H9 (cell line): ENCODE data around the gene KCNIP3. TPM values are rescaled to one million over a fixed set of nuclear protein-coding genes. Genes with fewer than 3 reads are reported as not detected.
A peak's percentile ranks its signal among the peaks of the same experiment; 100 is the strongest.
"Not testable (repeated sequence)": the region's sequence is repeated elsewhere in the genome, so short reads cannot be mapped to it uniquely, and the experiment has no call there.

ENCODE experiments used
- DNase-seq: peaks from one replicate; pipeline ENCODE4 v3.0.0-alpha.2; 2017
- H2AFZ ChIP-seq: one replicate; pipeline ENCODE4 v1.6.1; 2013; ENCODE audit warnings: mild to moderate bottlenecking, low read length, control low read depth, moderate library complexity
- H2AK5ac ChIP-seq: 2 replicates; pipeline ENCODE4 v1.6.1; 2013; ENCODE audit warnings: low read length, control low read depth, mixed read lengths; ENCODE audit not compliant: insufficient read length
- H2BK120ac ChIP-seq: one replicate; pipeline ENCODE4 v1.6.1; 2013; ENCODE audit warnings: low read depth, mild to moderate bottlenecking, low read length, control low read depth, inconsistent platforms; ENCODE audit not compliant: poor library complexity, severe bottlenecking
- H2BK12ac ChIP-seq: 2 replicates; pipeline ENCODE4 v1.6.1; 2013; ENCODE audit warnings: low read length, control low read depth, mixed read lengths, low read depth; ENCODE audit not compliant: insufficient read length
- H2BK15ac ChIP-seq: 2 replicates; pipeline ENCODE4 v1.6.1; 2013; ENCODE audit warnings: low read depth, low read length, control low read depth
- H2BK20ac ChIP-seq: one replicate; pipeline ENCODE4 v1.6.1; 2013; ENCODE audit warnings: low read depth, mild to moderate bottlenecking, low read length, control low read depth, inconsistent platforms; ENCODE audit not compliant: poor library complexity, severe bottlenecking
- H2BK5ac ChIP-seq: 2 replicates; pipeline ENCODE4 v1.6.1; 2013; ENCODE audit warnings: low read length, control low read depth, mixed read lengths; ENCODE audit not compliant: insufficient read length
- H3K14ac ChIP-seq: 2 replicates; pipeline ENCODE4 v1.6.1; 2013; ENCODE audit warnings: low read length, control low read depth; ENCODE audit not compliant: insufficient read depth
- H3K18ac ChIP-seq: 2 replicates; pipeline ENCODE4 v1.6.1; 2013; ENCODE audit warnings: low read depth, mild to moderate bottlenecking, mixed read lengths, low read length, control low read depth; ENCODE audit not compliant: insufficient read length
- H3K23ac ChIP-seq: 2 replicates; pipeline ENCODE4 v1.6.1; 2013; ENCODE audit warnings: low read length, control low read depth, mixed read lengths, low read depth; ENCODE audit not compliant: insufficient read length
- H3K23me2 ChIP-seq: 2 replicates; pipeline ENCODE4 v1.6.1; 2013; ENCODE audit warnings: low read depth, mild to moderate bottlenecking, mixed read lengths, low read length, control low read depth; ENCODE audit not compliant: insufficient read length, poor library complexity, severe bottlenecking
- H3K27ac ChIP-seq: 2 replicates; pipeline ENCODE4 v1.5.1; 2013; ENCODE audit warnings: low read length, control low read depth, mixed read lengths, low read depth; ENCODE audit not compliant: insufficient read length
- H3K27me3 ChIP-seq: 2 replicates; pipeline ENCODE4 v1.6.1; 2013; ENCODE audit warnings: low read length, control low read depth, inconsistent platforms; ENCODE audit not compliant: insufficient read depth
- H3K4ac ChIP-seq: 2 replicates; pipeline ENCODE4 v1.6.1; 2013; ENCODE audit warnings: low read depth, mild to moderate bottlenecking, control low read depth, inconsistent platforms, low read length, moderate library complexity
- H3K4me1 ChIP-seq: 2 replicates; pipeline ENCODE4 v1.6.1; 2013; ENCODE audit warnings: low read length, control low read depth, inconsistent platforms; ENCODE audit not compliant: insufficient read depth
- H3K4me2 ChIP-seq: 2 replicates; pipeline ENCODE4 v1.6.1; 2013; ENCODE audit warnings: low read length, control low read depth, mixed read lengths; ENCODE audit not compliant: insufficient read length, insufficient read depth
- H3K56ac ChIP-seq: 2 replicates; pipeline ENCODE4 v1.6.1; 2013; ENCODE audit warnings: low read depth, mild to moderate bottlenecking, mixed read lengths, low read length, control low read depth; ENCODE audit not compliant: insufficient read length
- H3K79me1 ChIP-seq: 2 replicates; pipeline ENCODE4 v1.6.1; 2013; ENCODE audit warnings: low read depth, mild to moderate bottlenecking, moderate library complexity, low read length, control low read depth, inconsistent platforms; ENCODE audit not compliant: insufficient read depth, poor library complexity, severe bottlenecking
- H3K79me2 ChIP-seq: 2 replicates; pipeline ENCODE4 v1.6.1; 2013; ENCODE audit warnings: low read length, control low read depth, inconsistent platforms; ENCODE audit not compliant: insufficient read depth
- H3K9ac ChIP-seq: 2 replicates; pipeline ENCODE4 v1.6.1; 2013; ENCODE audit warnings: low read length, control low read depth, mixed read lengths; ENCODE audit not compliant: insufficient read length; ENCODE audit errors: extremely low read depth
- H3K9me3 ChIP-seq: one replicate; pipeline ENCODE4 v1.6.1; 2013; ENCODE audit warnings: low read depth, low read length, inconsistent platforms; ENCODE audit not compliant: control insufficient read depth
- H3T11ph ChIP-seq: one replicate; pipeline ENCODE4 v1.6.1; 2013; ENCODE audit warnings: mild to moderate bottlenecking, low read length, control low read depth, inconsistent platforms
- H4K20me1 ChIP-seq: one replicate; pipeline ENCODE4 v1.6.1; 2013; ENCODE audit not compliant: control insufficient read depth, insufficient read length, insufficient read depth
- H4K5ac ChIP-seq: 2 replicates; pipeline ENCODE4 v1.6.1; 2013; ENCODE audit warnings: low read depth, mild to moderate bottlenecking, mixed read lengths, low read length, control low read depth; ENCODE audit not compliant: insufficient read length
- H4K8ac ChIP-seq: replicated peaks from 2 replicates; pipeline ENCODE4 v1.6.1; 2013; ENCODE audit warnings: low read length, control low read depth, mixed read lengths, low read depth; ENCODE audit not compliant: insufficient read length
- H4K91ac ChIP-seq: 2 replicates; pipeline ENCODE4 v1.6.1; 2013; ENCODE audit warnings: low read depth, mild to moderate bottlenecking, moderate library complexity, mixed read lengths, low read length, control low read depth; ENCODE audit not compliant: insufficient read length
- H3K27ac Mint-ChIP-seq, 3 experiments: 2 replicates in 2 of 3; 3 replicates in 1 of 3; pipeline ENCODE4 v1.8.0; 2020 to 2021; ENCODE audit warnings: mixed read lengths in 3 of 3, mild to moderate bottlenecking in 1 of 3, moderate library complexity in 1 of 3
- H3K27me3 Mint-ChIP-seq: 2 replicates; pipeline ENCODE4 v1.8.0; 2021; ENCODE audit warnings: low read depth, mild to moderate bottlenecking, moderate library complexity, mixed read lengths
- H3K36me3 Mint-ChIP-seq, 3 experiments: 2 replicates in 2 of 3; 3 replicates in 1 of 3; pipeline ENCODE4 v1.8.0; 2020 to 2021; ENCODE audit warnings: low read depth in 3 of 3, mixed read lengths in 3 of 3; ENCODE audit not compliant: insufficient read depth in 1 of 3
- H3K4me1 Mint-ChIP-seq, 2 experiments: 2 replicates each; pipeline ENCODE4 v1.8.0; 2020; ENCODE audit warnings: mixed read lengths in 2 of 2
- H3K4me3 Mint-ChIP-seq, 2 experiments: 2 replicates in 1 of 2; 3 replicates in 1 of 2; pipeline ENCODE4 v1.8.0; 2020 to 2021; ENCODE audit warnings: mild to moderate bottlenecking in 2 of 2, mixed read lengths in 2 of 2, moderate library complexity in 1 of 2
- H3K9me3 Mint-ChIP-seq, 2 experiments: 2 replicates in 1 of 2; 3 replicates in 1 of 2; pipeline ENCODE4 v1.8.0; 2020; ENCODE audit warnings: mild to moderate bottlenecking in 2 of 2, mixed read lengths in 2 of 2, moderate library complexity in 1 of 2
- CTCF ChIP-seq: fragments of 200-600 bp; sonication (generic); conservative IDR thresholded peaks from 3 replicates; pipeline ENCODE4 v1.8.0; 2021; ENCODE audit warnings: antibody characterized with exemption, mild to moderate bottlenecking
- WGBS: extraction: QIAGEN DNeasy Blood & Tissue Kit; methylation state at CpG from one replicate; pipeline ENCODE4 v1.1.7; 2013; ENCODE audit warnings: missing lambda C conversion rate, low lambda C conversion rate, mixed read lengths; ENCODE audit not compliant: insufficient read length; ENCODE audit errors: extremely low coverage; 5-methylcytosine and 5-hydroxymethylcytosine counted together
- total RNA-seq: library from RNA; stranded (reverse); gene quantifications from 2 replicates; pipeline ENCODE4 v1.2.1, GENCODE V29; 2021

KCNIP3 gene
- total RNA-seq, 1 experiment from 2014 or later: 1.5 TPM

- no peak for TF ChIP-seq CTCF
- no peak for DNase-seq
Measured at GRCh38 chr2:95401480-95401879, 104.3 kb downstream of the KCNIP3 start.

GRCh38 chr2:95402004-95402369 lies 104.8 kb downstream of the KCNIP3 start:
- not testable (repeated sequence) for H2BK15ac ChIP-seq, H3K4ac ChIP-seq, H3K23ac ChIP-seq, H3K14ac ChIP-seq, H3K27ac ChIP-seq, H3T11ph ChIP-seq, H4K91ac ChIP-seq, H3K56ac ChIP-seq, H3K4me1 ChIP-seq, DNase-seq, H3K79me2 ChIP-seq, H2BK120ac ChIP-seq, H3K9me3 ChIP-seq, H4K8ac ChIP-seq, H2BK20ac ChIP-seq, H2AK5ac ChIP-seq, H3K79me1 ChIP-seq, H3K18ac ChIP-seq, H3K36me3 Mint-ChIP-seq, H3K9me3 Mint-ChIP-seq, H2BK12ac ChIP-seq, H4K20me1 ChIP-seq, H2BK5ac ChIP-seq, H3K27me3 ChIP-seq, H3K23me2 ChIP-seq, H2AFZ ChIP-seq, H4K5ac ChIP-seq
- WGBS: no CpG with 5 or more reads among the region's 10 CpGs
- peaks cover 16 to 19% of the 10 kb centered on the region in 2 experiments for H3K4me1 Mint-ChIP-seq
- H3K9ac ChIP-seq: peak overlapping the region; percentile 42
- peak overlapping the region; percentile 36 to 82 (median 40); a peak in 4 of 7 replicates for H3K27ac Mint-ChIP-seq
- peak overlapping the region; percentile 95 to 98 for H3K4me3 Mint-ChIP-seq
- peak overlapping the region; percentile 79 for H3K4me2 ChIP-seq
- peaks cover 28% of the 10 kb centered on the region for H3K27me3 Mint-ChIP-seq

More at GRCh38 chr2:95401480-95401879, 104.3 kb downstream of the KCNIP3 start:
- H4K5ac ChIP-seq: no peak overlapping the region
- no peak overlapping the region for H2AK5ac ChIP-seq
- peak overlapping the region; percentile 95 to 98 for H3K4me3 Mint-ChIP-seq
- H4K20me1 ChIP-seq: no peaks in the 10 kb centered on the region
- H3K9me3 ChIP-seq: no peaks in the 10 kb centered on the region
- no peak overlapping the region for H4K8ac ChIP-seq
- no peaks in the 10 kb centered on the region for H3K27me3 ChIP-seq
- H2BK12ac ChIP-seq: no peak overlapping the region
- peaks cover 18 to 21% of the 10 kb centered on the region in 2 experiments for H3K4me1 Mint-ChIP-seq
- no peak overlapping the region for H2BK120ac ChIP-seq
- no peak overlapping the region for H3K27ac Mint-ChIP-seq
- no peak overlapping the region for H2AFZ ChIP-seq
- no peak overlapping the region for H2BK15ac ChIP-seq
- peak overlapping the region; percentile 79 for H3K4me2 ChIP-seq
- H3K4me1 ChIP-seq: peaks cover 2% of the 10 kb centered on the region; the same call in 1 of the 2 replicates
- no peak overlapping the region for H4K91ac ChIP-seq
- peak overlapping the region; percentile 42 for H3K9ac ChIP-seq
- H3K56ac ChIP-seq: no peak overlapping the region
- no peak overlapping the region for H3K23ac ChIP-seq
- H3K4ac ChIP-seq: no peak overlapping the region
- no peak overlapping the region for H2BK5ac ChIP-seq
- H3T11ph ChIP-seq: no peak overlapping the region
- H3K36me3 Mint-ChIP-seq: peaks cover 0 to 1% (median 0%) of the 10 kb centered on the region in 3 experiments; a peak in 1 of 7 replicates
- H3K9me3 Mint-ChIP-seq: no peaks in the 10 kb centered on the region
- peaks cover 4% of the 10 kb centered on the region for H3K79me1 ChIP-seq
- no peak overlapping the region for H3K27ac ChIP-seq
- no peak overlapping the region for H2BK20ac ChIP-seq
- H3K18ac ChIP-seq: no peak overlapping the region
- WGBS: no CpG with 5 or more reads among the region's 9 CpGs
- H3K79me2 ChIP-seq: peaks cover 5% of the 10 kb centered on the region; the same call in 1 of the 2 replicates
- H3K23me2 ChIP-seq: peaks cover 5% of the 10 kb centered on the region
- no peak overlapping the region; the same call in 1 of the 2 replicates for H3K14ac ChIP-seq
- peaks cover 32% of the 10 kb centered on the region for H3K27me3 Mint-ChIP-seq
